SK-N-SH treated with all-trans-retinoic acid at 6 μM for 48 hours (cell line): ENCODE data around the gene SUSD4.

Experiments used
- ATAC-seq: fragments of 200-7000 bp; cut with Tn5 transposase; 3 replicates; pipeline ENCODE4 v1.9.1; 2020; ENCODE audit warnings: mild to moderate bottlenecking, moderate library complexity
- ARNTL ChIP-seq: fragments of 450-650 bp; formaldehyde crosslinking; IDR thresholded peaks from 2 replicates; pipeline ENCODE4 v1.5.0; 2020; ENCODE audit warnings: low read depth, mild to moderate bottlenecking, moderate library complexity, borderline replicate concordance
- BACH2 ChIP-seq: fragments of 250-450 bp; sonication (Bioruptor Pico); IDR thresholded peaks from 2 replicates; pipeline ENCODE4 v1.9.0; 2021; ENCODE audit warnings: mild to moderate bottlenecking, borderline replicate concordance
- CSDC2 ChIP-seq: fragments of 250-450 bp; sonication (Bioruptor Pico); IDR thresholded peaks from 2 replicates; pipeline ENCODE4 v1.5.0; 2020; ENCODE audit warnings: mild to moderate bottlenecking, moderate library complexity
- ESRRG ChIP-seq: fragments of 250-450 bp; sonication (Bioruptor Pico); IDR thresholded peaks from 2 replicates; pipeline ENCODE4 v1.6.1; 2021; ENCODE audit warnings: mild to moderate bottlenecking
- GLIS3 ChIP-seq: fragments of 250-450 bp; sonication (Bioruptor Pico); IDR thresholded peaks from 2 replicates; pipeline ENCODE4 v1.5.0; 2020; ENCODE audit warnings: mild to moderate bottlenecking, moderate library complexity
- ISL1 ChIP-seq: fragments of 250-450 bp; sonication (Bioruptor Pico); IDR thresholded peaks from 2 replicates; pipeline ENCODE4 v2.1.2; 2022; ENCODE audit warnings: mild to moderate bottlenecking, moderate library complexity
- OSR1 ChIP-seq: fragments of 250-450 bp; sonication (Bioruptor Pico); IDR thresholded peaks from 2 replicates; pipeline ENCODE4 v1.8.0; 2022; ENCODE audit warnings: moderate library complexity, mild to moderate bottlenecking, inconsistent platforms
- PPARA ChIP-seq: fragments of 250-450 bp; sonication (Bioruptor Pico); IDR thresholded peaks from 2 replicates; pipeline ENCODE4 v1.5.0; 2020; ENCODE audit warnings: mild to moderate bottlenecking, borderline replicate concordance
- RARB ChIP-seq: fragments of 250-450 bp; sonication (Bioruptor Pico); IDR thresholded peaks from 2 replicates; pipeline ENCODE4 v1.8.0; 2021; ENCODE audit warnings: mild to moderate bottlenecking, moderate library complexity
- SNAI2 ChIP-seq: fragments of 250-450 bp; sonication (Bioruptor Pico); IDR thresholded peaks from 2 replicates; pipeline ENCODE4 v1.5.0; 2020; ENCODE audit warnings: mild to moderate bottlenecking, moderate library complexity
- TCF4 ChIP-seq: fragments of 250-450 bp; sonication (Bioruptor Pico); IDR thresholded peaks from 2 replicates; pipeline ENCODE4 v1.8.0; 2021; ENCODE audit warnings: mild to moderate bottlenecking, moderate library complexity, borderline replicate concordance
- TOX ChIP-seq: fragments of 250-450 bp; sonication (Bioruptor Pico); IDR thresholded peaks from 2 replicates; pipeline ENCODE4 v1.8.0; 2021; ENCODE audit warnings: mild to moderate bottlenecking, moderate library complexity, borderline replicate concordance
- ZC3H10 ChIP-seq: fragments of 250-450 bp; sonication (Bioruptor Pico); IDR thresholded peaks from 2 replicates; pipeline ENCODE4 v1.5.1; 2021; ENCODE audit warnings: mild to moderate bottlenecking, moderate library complexity
- ZFP3 ChIP-seq: fragments of 250-450 bp; sonication (Bioruptor Pico); IDR thresholded peaks from 2 replicates; pipeline ENCODE4 v1.5.0; 2020; ENCODE audit warnings: mild to moderate bottlenecking, moderate library complexity
- ZFP30 ChIP-seq: fragments of 450-650 bp; formaldehyde crosslinking; IDR thresholded peaks from 2 replicates; pipeline ENCODE4 v1.5.0; 2022; ENCODE audit warnings: mild to moderate bottlenecking, moderate library complexity
- ZNF565 ChIP-seq: fragments of 450-650 bp; formaldehyde crosslinking; conservative IDR thresholded peaks from 2 replicates; pipeline ENCODE4 v1.5.0; 2020; ENCODE audit warnings: low read depth, mild to moderate bottlenecking, moderate library complexity
- ZNF8 ChIP-seq: fragments of 450-650 bp; formaldehyde crosslinking; IDR thresholded peaks from 2 replicates; pipeline ENCODE4 v1.5.0; 2020; ENCODE audit warnings: mild to moderate bottlenecking, moderate library complexity
- TF ChIP-seq, protein P1 (sequence below): fragments of 250-450 bp; sonication (Bioruptor Pico); IDR thresholded peaks from 2 replicates; pipeline ENCODE4 v1.8.0; 2020; ENCODE audit warnings: mild to moderate bottlenecking, moderate library complexity, borderline replicate concordance
- TF ChIP-seq, protein P2 (sequence below): fragments of 250-450 bp; sonication (Bioruptor Pico); IDR thresholded peaks from 2 replicates; pipeline ENCODE4 v1.8.0; 2021; ENCODE audit warnings: low read depth, mild to moderate bottlenecking, moderate library complexity, borderline replicate concordance
- TF ChIP-seq, protein P3 (sequence below): fragments of 250-450 bp; sonication (Bioruptor Pico); IDR thresholded peaks from 2 replicates; pipeline ENCODE4 v1.5.1; 2021; ENCODE audit warnings: mild to moderate bottlenecking, moderate library complexity
- TF ChIP-seq, protein P4 (sequence below): fragments of 250-450 bp; sonication (Bioruptor Pico); IDR thresholded peaks from 2 replicates; pipeline ENCODE4 v1.5.1; 2020; ENCODE audit warnings: low read depth, mild to moderate bottlenecking, moderate library complexity
- TF ChIP-seq, protein P5 (sequence below): fragments of 250-450 bp; sonication (Bioruptor Pico); IDR thresholded peaks from 2 replicates; pipeline ENCODE4 v1.5.0; 2020; ENCODE audit warnings: mild to moderate bottlenecking, moderate library complexity

Gene SUSD4

DNA sequence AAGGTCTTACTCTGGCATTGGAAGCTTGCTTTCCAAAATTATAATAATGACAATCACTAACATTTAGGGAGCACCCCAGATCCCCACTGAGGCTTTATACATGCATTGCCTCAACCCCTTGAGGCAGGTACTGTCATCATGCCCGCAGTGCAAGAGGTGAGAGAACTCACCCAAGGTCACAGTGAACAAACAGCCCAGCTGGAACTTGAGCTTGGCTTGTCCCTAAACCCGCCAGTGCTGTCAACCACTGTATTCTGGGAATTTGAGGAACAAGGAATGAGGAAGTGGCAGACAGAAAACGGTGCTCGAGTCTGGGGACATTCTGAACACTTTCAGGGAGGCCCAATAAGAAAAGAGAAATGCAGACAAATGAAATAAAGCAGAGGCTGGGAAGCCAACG lies 186.3 kb downstream of the SUSD4 start:
- no peak for TF ChIP-seq OSR1
- TF ChIP-seq TCF4 (CRISPR knock-in tag), result no peak
- no peak for ATAC-seq

DNA sequence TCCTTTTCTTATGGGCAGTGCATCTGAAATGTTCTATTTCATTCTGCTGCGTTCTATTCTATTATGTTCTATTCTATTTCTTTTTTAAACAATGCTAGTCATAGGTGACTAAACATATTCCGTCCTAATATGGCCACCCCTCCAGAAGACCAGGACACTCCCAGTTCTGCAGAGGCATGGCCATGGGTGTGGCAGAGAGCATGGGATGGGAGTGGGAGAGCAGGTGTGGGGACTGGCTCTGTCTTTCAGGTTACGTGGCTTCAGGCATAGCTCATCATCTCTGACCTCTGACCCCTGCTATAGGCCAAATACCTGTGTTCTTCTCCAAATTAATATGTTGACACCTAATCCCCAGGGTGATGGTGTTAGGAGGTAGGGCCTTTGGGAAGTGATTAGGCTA lies 187.5 kb downstream of the SUSD4 start:
- no peak for ATAC-seq
- no peak for TF ChIP-seq TCF4 (CRISPR knock-in tag)
- no peak for TF ChIP-seq GLIS3 (CRISPR knock-in tag)
- TF ChIP-seq ZNF565 (CRISPR knock-in tag), result no peak
- no peak for TF ChIP-seq ESRRG (CRISPR knock-in tag)
- TF ChIP-seq PPARA (CRISPR knock-in tag), result no peak
- TF ChIP-seq ARNTL (CRISPR knock-in tag), result no peak
- no peak for TF ChIP-seq BACH2
- TF ChIP-seq, protein P1, sequence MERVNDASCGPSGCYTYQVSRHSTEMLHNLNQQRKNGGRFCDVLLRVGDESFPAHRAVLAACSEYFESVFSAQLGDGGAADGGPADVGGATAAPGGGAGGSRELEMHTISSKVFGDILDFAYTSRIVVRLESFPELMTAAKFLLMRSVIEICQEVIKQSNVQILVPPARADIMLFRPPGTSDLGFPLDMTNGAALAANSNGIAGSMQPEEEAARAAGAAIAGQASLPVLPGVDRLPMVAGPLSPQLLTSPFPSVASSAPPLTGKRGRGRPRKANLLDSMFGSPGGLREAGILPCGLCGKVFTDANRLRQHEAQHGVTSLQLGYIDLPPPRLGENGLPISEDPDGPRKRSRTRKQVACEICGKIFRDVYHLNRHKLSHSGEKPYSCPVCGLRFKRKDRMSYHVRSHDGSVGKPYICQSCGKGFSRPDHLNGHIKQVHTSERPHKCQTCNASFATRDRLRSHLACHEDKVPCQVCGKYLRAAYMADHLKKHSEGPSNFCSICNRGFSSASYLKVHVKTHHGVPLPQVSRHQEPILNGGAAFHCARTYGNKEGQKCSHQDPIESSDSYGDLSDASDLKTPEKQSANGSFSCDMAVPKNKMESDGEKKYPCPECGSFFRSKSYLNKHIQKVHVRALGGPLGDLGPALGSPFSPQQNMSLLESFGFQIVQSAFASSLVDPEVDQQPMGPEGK (CRISPR knock-in tag), result no peak
- no peak for TF ChIP-seq ZFP30
- TF ChIP-seq ZFP3 (CRISPR knock-in tag), result no peak
- TF ChIP-seq CSDC2 (CRISPR knock-in tag), result no peak
- TF ChIP-seq OSR1, result no peak
- no peak for TF ChIP-seq ZNF8 (CRISPR knock-in tag)
- TF ChIP-seq ISL1, result no peak
- TF ChIP-seq, protein P2, sequence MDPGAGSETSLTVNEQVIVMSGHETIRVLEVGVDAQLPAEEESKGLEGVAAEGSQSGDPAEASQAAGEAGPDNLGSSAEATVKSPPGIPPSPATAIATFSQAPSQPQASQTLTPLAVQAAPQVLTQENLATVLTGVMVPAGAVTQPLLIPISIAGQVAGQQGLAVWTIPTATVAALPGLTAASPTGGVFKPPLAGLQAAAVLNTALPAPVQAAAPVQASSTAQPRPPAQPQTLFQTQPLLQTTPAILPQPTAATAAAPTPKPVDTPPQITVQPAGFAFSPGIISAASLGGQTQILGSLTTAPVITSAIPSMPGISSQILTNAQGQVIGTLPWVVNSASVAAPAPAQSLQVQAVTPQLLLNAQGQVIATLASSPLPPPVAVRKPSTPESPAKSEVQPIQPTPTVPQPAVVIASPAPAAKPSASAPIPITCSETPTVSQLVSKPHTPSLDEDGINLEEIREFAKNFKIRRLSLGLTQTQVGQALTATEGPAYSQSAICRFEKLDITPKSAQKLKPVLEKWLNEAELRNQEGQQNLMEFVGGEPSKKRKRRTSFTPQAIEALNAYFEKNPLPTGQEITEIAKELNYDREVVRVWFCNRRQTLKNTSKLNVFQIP (CRISPR knock-in tag), result no peak
- TF ChIP-seq TOX, result no peak

DNA sequence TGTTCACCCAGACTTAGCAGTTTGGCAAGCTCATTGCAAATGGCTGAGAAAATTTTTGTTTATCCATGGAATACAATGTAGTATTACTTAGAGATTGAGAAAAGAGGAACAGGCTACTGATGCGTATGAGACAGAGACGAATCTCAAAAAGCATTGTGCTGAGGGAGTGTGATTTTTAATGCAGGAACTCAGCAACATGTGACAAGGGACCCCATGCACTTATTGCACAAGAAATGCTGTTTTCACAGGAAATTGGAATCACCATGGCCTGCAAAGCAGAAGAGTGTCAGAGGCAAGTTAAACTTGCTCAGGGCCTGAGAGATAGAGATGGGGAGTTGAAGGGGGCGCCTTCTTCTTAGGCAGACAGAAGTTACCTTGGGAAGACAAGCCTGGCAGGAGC lies 188.3 kb downstream of the SUSD4 start:
- ATAC-seq, result no peak
- TF ChIP-seq ZFP3 (CRISPR knock-in tag), result no peak
- TF ChIP-seq PPARA (CRISPR knock-in tag), result no peak
- no peak for TF ChIP-seq OSR1
- no peak for TF ChIP-seq SNAI2 (CRISPR knock-in tag)
- no peak for TF ChIP-seq TOX
- TF ChIP-seq TCF4 (CRISPR knock-in tag), result no peak
- TF ChIP-seq ESRRG (CRISPR knock-in tag), result no peak
- TF ChIP-seq ZNF565 (CRISPR knock-in tag), result no peak
- TF ChIP-seq, protein P3, sequence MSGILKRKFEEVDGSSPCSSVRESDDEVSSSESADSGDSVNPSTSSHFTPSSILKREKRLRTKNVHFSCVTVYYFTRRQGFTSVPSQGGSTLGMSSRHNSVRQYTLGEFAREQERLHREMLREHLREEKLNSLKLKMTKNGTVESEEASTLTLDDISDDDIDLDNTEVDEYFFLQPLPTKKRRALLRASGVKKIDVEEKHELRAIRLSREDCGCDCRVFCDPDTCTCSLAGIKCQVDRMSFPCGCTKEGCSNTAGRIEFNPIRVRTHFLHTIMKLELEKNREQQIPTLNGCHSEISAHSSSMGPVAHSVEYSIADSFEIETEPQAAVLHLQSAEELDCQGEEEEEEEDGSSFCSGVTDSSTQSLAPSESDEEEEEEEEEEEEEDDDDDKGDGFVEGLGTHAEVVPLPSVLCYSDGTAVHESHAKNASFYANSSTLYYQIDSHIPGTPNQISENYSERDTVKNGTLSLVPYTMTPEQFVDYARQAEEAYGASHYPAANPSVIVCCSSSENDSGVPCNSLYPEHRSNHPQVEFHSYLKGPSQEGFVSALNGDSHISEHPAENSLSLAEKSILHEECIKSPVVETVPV (CRISPR knock-in tag), result no peak
- TF ChIP-seq RARB (CRISPR knock-in tag), result no peak
- no peak for TF ChIP-seq ARNTL (CRISPR knock-in tag)
- TF ChIP-seq, protein P2 (CRISPR knock-in tag), result no peak
- TF ChIP-seq ZNF8 (CRISPR knock-in tag), result no peak
- TF ChIP-seq, protein P4, sequence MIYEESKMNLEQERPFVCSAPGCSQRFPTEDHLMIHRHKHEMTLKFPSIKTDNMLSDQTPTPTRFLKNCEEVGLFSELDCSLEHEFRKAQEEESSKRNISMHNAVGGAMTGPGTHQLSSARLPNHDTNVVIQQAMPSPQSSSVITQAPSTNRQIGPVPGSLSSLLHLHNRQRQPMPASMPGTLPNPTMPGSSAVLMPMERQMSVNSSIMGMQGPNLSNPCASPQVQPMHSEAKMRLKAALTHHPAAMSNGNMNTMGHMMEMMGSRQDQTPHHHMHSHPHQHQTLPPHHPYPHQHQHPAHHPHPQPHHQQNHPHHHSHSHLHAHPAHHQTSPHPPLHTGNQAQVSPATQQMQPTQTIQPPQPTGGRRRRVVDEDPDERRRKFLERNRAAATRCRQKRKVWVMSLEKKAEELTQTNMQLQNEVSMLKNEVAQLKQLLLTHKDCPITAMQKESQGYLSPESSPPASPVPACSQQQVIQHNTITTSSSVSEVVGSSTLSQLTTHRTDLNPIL, result no peak
- TF ChIP-seq GLIS3 (CRISPR knock-in tag), result no peak
- TF ChIP-seq BACH2, result no peak
- no peak for TF ChIP-seq CSDC2 (CRISPR knock-in tag)
- TF ChIP-seq, all 23 proteins: peak for 0

DNA sequence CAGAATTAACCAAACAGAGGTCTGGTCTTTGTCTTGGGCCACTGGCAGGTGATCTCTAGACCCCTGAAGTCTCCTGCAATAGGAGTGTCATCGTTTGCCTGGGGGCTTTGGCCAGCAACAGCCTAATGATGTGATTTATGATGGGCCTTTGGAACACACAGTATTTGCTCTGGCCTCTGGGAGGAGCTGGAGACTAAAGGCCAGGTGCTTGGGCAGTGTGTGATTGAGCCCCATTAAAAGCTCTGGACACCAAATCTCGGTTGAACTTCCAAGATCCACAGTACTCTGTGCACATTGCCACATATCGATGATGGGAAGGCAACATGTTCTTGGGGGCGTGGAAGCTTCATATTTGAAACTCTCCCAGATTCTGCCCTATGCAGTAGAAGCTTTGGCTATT lies 188.9 kb downstream of the SUSD4 start:
- ATAC-seq, result no peak
- TF ChIP-seq GLIS3 (CRISPR knock-in tag), result no peak
- TF ChIP-seq BACH2, result no peak
- no peak for TF ChIP-seq PPARA (CRISPR knock-in tag)
- TF ChIP-seq RARB (CRISPR knock-in tag), result no peak
- TF ChIP-seq ISL1, result no peak
- TF ChIP-seq ESRRG (CRISPR knock-in tag), result no peak
- TF ChIP-seq, protein P4, result no peak
- TF ChIP-seq ZC3H10 (CRISPR knock-in tag), result no peak
- TF ChIP-seq TCF4 (CRISPR knock-in tag), result no peak
- TF ChIP-seq ZFP3 (CRISPR knock-in tag), result no peak
- no peak for TF ChIP-seq TOX
- no peak for TF ChIP-seq ZNF8 (CRISPR knock-in tag)
- TF ChIP-seq, protein P5, sequence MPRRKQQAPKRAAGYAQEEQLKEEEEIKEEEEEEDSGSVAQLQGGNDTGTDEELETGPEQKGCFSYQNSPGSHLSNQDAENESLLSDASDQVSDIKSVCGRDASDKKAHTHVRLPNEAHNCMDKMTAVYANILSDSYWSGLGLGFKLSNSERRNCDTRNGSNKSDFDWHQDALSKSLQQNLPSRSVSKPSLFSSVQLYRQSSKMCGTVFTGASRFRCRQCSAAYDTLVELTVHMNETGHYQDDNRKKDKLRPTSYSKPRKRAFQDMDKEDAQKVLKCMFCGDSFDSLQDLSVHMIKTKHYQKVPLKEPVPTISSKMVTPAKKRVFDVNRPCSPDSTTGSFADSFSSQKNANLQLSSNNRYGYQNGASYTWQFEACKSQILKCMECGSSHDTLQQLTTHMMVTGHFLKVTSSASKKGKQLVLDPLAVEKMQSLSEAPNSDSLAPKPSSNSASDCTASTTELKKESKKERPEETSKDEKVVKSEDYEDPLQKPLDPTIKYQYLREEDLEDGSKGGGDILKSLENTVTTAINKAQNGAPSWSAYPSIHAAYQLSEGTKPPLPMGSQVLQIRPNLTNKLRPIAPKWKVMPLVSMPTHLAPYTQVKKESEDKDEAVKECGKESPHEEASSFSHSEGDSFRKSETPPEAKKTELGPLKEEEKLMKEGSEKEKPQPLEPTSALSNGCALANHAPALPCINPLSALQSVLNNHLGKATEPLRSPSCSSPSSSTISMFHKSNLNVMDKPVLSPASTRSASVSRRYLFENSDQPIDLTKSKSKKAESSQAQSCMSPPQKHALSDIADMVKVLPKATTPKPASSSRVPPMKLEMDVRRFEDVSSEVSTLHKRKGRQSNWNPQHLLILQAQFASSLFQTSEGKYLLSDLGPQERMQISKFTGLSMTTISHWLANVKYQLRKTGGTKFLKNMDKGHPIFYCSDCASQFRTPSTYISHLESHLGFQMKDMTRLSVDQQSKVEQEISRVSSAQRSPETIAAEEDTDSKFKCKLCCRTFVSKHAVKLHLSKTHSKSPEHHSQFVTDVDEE (CRISPR knock-in tag), result no peak
- TF ChIP-seq ZNF565 (CRISPR knock-in tag), result no peak
